ENCODE data around the gene NPIPB2.
A peak's percentile ranks its signal among the peaks of the same experiment; 100 is the strongest.

The NPIPB2 gene

DNA sequence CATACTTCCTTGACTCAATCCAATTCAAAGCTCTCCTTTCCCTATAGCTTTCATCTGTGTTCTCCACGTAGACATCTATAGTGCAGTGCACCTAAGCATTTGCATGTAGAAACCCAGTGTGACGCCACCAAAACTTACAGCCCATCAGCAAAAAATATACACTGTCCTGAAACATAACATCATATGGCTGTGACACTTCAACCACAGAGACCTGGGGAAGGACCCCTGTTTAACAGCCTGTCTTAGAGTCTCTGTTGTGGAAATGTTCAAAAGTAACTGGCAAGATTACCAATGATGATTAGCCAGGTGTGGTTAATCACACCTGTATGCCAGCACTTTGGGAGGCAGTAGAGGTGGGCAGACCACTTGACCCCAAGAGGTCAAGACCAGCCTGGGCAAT, 48.3 kb downstream of the NPIPB2 start:
- TF ChIP-seq, protein P1, sequence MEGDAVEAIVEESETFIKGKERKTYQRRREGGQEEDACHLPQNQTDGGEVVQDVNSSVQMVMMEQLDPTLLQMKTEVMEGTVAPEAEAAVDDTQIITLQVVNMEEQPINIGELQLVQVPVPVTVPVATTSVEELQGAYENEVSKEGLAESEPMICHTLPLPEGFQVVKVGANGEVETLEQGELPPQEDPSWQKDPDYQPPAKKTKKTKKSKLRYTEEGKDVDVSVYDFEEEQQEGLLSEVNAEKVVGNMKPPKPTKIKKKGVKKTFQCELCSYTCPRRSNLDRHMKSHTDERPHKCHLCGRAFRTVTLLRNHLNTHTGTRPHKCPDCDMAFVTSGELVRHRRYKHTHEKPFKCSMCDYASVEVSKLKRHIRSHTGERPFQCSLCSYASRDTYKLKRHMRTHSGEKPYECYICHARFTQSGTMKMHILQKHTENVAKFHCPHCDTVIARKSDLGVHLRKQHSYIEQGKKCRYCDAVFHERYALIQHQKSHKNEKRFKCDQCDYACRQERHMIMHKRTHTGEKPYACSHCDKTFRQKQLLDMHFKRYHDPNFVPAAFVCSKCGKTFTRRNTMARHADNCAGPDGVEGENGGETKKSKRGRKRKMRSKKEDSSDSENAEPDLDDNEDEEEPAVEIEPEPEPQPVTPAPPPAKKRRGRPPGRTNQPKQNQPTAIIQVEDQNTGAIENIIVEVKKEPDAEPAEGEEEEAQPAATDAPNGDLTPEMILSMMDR (IDR thresholded peaks at IDR 0.05; ENCODE audit: insufficient read depth, low read depth, low read length, missing control alignments): no peak
- H3K4me3 ChIP-seq (ENCODE audit: low read length): no peak overlapping the region
- no peak for DNase-seq (ENCODE audit: low read depth)

DNA sequence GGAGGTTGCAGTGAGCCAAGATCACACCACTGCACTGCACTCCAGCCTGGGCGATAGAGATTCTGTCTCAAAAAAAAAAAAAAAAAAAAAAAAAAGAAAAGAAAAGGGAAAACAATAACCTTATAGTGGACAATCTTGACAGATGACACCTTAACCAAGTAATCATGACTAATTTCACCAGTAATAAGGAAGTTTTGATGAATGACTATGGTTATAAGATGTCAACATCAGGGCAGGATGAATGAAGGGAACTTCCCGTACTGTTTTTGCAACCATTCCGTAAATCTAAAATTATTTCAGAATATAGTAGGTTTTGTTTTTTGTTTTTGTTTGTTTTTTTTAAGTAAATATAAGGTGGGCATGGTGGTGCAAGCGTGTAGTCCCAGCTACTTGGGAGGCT, 49.1 kb downstream of the NPIPB2 start:
- TF ChIP-seq, protein P1 (IDR thresholded peaks at IDR 0.05; ENCODE audit: insufficient read depth, low read depth, low read length, missing control alignments): no peak
- no peak for DNase-seq (ENCODE audit: low read depth)
- no peak overlapping the region for H3K4me3 ChIP-seq (ENCODE audit: low read length)

DNA sequence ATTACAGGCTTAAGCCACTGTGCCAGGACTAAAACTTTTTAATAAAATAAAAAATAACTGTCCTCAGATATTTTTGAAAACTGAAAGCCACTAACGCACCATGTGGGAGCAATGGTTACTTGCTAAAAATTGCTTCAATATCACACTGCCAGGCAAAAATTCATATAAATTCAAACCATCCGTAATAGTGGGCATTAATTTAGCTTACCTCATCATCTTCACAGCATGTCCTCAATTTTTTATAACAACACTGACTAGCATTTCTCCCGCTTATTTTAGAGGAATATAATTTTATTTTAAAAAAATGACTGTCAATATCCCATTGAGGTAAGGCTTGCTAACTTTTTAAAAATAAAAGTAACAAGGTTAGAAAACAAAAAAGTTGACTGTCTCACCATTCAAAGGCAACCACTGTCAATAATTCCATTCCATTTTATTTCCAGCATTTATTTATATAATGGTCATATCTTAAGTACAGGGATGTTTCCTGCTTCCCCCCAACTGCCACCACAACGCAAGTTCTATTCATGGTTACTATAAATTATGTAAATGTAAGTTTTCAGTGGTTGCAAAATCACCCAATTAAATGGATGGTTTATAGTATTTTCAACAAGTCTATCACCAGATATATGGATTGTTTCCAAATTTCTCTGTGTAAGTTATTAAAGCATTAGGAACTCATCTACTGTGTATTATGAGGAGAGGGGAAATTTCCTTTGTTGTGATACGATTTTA, 51.4 kb downstream of the NPIPB2 start:
- no peak for DNase-seq (ENCODE audit: low read depth)
- TF ChIP-seq, protein P1 (IDR thresholded peaks at IDR 0.05; ENCODE audit: insufficient read depth, low read depth, low read length, missing control alignments): no peak
- no peak overlapping the region for H3K4me3 ChIP-seq (ENCODE audit: low read length)

DNA sequence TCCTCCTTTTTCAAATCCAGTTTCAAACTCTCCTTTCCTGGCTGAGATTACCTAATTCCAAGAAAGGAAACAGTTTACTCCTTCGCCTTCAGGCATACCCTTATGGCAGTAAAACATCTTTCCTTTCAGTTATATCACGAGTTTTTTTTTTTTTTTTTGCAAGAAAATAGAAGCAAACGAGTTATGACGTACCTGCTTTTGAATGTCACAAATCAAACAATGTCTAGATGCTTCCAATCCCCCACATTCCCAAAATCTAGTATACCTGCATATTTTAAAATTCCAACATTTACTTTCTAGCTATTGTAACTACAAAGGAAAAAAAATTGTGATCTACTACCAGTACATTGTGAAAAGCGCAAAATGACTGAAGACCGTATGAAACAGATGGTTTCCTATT, 55.0 kb downstream of the NPIPB2 start:
- TF ChIP-seq, protein P1 (IDR thresholded peaks at IDR 0.05; ENCODE audit: insufficient read depth, low read depth, low read length, missing control alignments): no peak
- no peak overlapping the region for H3K4me3 ChIP-seq (ENCODE audit: low read length)
- DNase-seq (ENCODE audit: low read depth): no peak

DNA sequence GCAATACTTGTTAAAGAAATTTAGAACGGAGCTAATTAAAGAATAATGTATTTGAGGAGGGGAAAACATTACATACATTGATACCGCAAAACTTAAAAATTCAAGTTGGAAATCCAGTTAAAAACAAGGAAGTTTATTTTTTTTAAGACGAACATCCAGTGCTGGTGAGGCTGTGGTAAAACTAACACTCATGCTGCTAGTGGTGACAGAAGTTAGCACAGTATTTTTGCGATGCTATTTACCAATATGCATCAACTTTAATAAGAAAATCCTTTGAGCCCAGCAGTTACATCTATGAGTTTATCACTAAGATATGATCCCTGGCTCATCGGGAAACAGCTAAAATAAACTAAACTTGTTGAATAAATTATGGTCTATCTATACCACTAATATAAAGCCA, 57.8 kb downstream of the NPIPB2 start:
- TF ChIP-seq, protein P1 (IDR thresholded peaks at IDR 0.05; ENCODE audit: insufficient read depth, low read depth, low read length, missing control alignments): no peak
- no peak for DNase-seq (ENCODE audit: low read depth)
- H3K4me3 ChIP-seq (ENCODE audit: low read length): no peak overlapping the region

DNA sequence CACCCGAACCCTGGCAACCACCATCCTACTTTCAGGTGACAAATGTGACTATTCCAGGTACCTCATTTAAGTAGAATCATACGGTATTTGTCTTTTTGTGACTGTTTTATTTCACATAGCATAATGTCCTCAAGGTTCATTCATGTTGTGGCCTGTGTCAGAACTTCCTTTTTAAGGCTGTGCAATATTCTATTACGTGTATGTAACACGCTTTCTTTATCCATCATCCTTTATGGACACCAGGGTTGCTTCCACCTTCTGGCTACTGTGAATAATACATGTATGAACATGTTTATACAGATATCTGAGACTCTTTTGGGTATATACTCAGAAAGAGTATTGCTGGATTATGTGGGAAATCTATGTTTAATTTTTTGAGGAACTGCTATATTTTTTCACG, 61.8 kb downstream of the NPIPB2 start:
- TF ChIP-seq, protein P1 (IDR thresholded peaks at IDR 0.05; ENCODE audit: insufficient read depth, low read depth, low read length, missing control alignments): peak; percentile 18
- H3K4me3 ChIP-seq (ENCODE audit: low read length): no peak overlapping the region

DNA sequence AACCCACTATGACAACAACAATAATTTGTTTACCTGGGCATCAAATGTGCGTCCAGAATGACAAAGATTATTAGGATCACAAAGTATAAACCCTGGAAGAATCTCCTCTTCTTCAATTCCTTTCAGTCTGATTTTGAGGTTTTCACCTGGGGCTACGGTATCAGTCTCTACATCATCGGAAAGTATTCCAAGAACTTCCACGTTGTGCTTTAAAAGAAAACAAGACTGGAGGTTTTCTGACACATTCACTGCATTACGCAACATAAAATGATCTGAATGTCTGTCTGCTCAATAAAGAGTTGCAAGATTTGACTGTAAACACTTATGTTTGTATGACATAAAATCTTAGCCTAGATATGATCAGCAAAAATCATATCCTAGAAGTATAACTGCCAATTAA, 64.5 kb downstream of the NPIPB2 start:
- no peak overlapping the region for H3K4me3 ChIP-seq (ENCODE audit: low read length)
- DNase-seq (ENCODE audit: low read depth): peak; percentile 33
- TF ChIP-seq, protein P1 (IDR thresholded peaks at IDR 0.05; ENCODE audit: insufficient read depth, low read depth, low read length, missing control alignments): no peak

More for the DNA sequence above, 61.8 kb downstream of the NPIPB2 start:
- DNase-seq (ENCODE audit: low read depth): peak; percentile 68
